Endothelial cell of hepatic sinusoid (primary cell): Measurements from ENCODE around the gene UST.

Experiments used
- in situ Hi-C: cut with HindIII; loops from 2 replicates; pipeline ENCODE4 v1.10.0; 2017; ENCODE audit warnings: low sequenced_read_pairs

UST gene

GRCh38 chr6:148934961-148935360 lies 188.1 kb downstream of the UST start:
- in situ Hi-C loops, result no loop called here

GRCh38 chr6:148935705-148936435 lies 189.0 kb downstream of the UST start:
- in situ Hi-C loops, result no loop called here

- in situ Hi-C loops, result no loop called here
Measured at GRCh38 chr6:148943451-148943850, 196.6 kb downstream of the UST start.

DNA sequence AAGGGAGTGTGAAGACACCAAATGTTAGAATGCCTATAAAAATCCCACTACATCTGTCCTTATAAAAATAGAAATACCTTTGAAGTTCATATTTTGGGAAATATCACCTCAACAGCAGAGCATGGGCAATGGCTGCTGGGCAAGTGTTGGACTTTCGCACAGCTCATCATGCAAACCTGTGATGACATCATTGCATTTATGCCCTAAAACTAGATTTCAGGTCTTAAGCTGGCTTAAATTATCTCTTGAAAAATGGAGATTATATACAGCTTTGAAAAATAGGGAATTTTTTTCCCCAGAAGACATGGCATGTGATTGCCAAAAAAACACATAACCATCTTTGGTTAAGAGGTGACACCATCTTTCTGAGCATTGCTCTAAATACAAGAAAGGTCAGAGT lies 197.8 kb downstream of the UST start:
- in situ Hi-C loops, result no loop called here

DNA sequence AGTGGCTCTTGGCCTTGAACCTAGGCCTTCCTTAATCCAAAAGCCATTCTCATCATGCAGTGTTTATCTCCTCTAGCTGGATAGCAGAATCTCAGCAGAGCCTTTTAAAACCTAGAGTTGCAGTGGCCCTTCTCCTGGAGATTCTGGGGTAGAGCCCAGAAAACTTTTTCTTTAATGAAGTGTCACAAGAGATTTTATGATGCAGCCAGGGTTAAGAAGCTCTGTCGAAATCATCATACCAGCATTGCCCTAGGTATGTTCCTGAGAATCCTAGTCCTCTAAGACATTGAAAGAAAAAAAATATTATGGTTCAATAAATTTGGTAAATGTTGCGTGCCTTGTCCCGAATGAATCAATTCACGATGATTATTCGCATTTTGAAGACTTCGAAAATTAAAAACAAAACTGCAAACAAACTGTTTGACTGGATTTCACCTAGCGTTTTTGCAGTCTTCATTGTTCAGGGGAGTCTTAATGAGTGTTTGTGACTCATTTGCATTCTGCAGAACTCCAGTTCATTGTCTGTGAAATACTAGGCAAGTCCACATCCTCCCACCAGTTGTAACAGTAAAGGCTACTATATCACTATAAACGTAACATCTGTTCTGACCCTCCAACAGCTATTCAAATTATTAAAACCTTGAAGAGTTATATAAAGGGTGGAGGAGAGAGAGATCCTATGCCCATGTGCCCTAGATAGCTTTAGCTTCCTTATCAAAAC lies 198.6 kb downstream of the UST start:
- in situ Hi-C loops, result no loop called here

DNA sequence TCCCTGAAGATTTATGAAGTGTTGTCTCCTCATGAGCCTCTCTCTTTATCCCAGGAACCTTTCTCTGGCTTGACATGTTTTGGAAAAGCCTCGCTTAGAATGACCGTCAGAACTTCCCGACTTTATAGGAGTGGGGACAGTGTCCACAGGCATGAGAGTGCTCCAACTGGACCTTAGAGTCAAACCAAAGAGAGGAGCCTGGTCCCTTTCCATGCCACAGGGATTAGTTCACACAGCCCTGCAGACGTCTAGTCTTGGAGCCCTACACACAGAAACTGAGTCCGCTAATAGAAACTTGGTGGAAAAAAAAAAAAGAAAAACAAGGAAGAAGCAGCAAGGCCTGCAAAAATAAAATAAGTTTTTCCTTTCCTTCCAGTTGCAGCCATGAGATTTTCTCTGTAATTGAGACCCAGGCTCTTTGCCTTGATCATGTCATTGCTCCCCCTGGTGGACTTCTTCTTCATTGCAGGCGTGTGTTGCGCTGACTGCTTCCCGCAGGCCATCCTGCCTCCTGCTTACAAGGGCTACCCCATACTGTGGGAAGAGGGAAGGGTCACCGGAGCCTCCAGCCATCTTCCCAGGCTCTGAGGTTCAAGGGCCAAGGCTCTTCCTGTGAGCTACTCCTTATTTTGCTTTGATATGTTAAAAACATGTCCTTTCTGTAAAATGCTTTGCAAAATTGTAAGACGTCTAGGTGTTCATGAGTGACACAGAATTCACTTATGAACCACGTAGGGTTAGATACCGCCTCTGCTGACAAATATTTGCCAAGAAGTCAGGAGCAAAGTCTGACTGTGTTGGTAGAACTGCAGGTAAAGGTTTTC lies 201.0 kb downstream of the UST start:
- in situ Hi-C loops, result no loop called here

- in situ Hi-C loops, result loop anchor here (25.0 kb wide), 1 partner anchor 389 kb away; no protein-coding TSS in a partner anchor
Measured at GRCh38 chr6:148951662-148952061, 204.8 kb downstream of the UST start.

DNA sequence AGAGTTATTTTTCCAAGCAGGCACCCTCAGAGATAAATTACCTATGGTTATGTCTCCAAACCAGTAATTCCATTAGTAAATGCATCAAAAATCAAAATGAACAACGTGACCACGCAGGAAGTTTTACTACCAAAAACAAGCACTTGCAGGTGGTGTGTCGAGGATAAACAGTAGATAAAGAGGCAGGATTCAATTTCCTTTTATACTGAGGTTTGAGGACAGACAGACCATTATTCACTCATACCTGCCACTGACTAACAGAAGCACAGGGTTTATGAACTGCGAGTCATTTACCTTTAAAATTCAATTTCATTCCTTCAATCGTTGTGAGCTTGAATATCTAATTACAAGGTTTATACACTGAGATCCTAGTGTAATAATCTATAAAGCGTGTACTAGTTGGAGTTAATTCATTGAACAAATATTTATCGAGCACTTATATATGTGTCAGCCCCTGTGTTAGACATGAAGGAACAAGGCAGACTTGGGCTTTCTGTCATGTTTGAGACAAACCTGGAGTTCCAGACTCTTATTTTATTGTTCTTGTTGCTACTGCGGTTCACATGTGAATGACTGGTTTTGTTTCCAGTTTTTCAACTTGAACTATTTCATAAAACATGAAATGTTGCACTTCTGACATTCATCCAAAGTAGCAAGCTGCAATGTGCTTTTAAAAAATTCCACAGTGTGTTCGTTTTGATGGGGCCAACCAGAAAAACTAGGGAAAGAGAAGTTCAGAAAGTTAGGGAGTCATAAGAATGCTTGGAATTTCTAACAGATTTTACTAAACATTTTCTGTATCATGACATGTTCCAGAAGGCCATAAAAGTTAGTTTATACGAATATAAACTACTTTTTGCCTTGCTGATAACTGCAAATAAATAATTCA lies 205.6 kb downstream of the UST start:
- in situ Hi-C loops, result loop anchor here (25.0 kb wide), 1 partner anchor 390 kb away; no protein-coding TSS in a partner anchor

DNA sequence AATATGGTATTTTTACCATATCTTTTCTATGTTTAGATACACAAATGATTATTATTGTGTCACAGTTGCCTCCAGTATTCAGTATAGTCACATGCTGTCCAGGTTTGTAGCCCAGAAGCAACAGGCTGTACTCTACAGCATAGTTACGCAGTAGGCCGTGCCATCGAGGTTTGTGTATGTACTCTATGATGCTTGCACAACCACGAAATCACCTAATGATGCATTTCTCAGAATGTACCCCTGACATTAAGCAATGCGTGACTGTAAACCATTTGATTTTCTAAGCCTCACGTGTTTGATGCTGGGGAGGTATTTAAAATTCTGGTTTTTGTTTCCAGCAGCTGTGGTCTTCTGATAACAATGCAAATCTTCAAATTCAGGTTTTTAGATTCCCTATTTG lies 207.6 kb downstream of the UST start:
- in situ Hi-C loops, result loop anchor here (25.0 kb wide), 1 partner anchor 392 kb away; no protein-coding TSS in a partner anchor

- in situ Hi-C loops, result loop anchor here (25.0 kb wide), 1 partner anchor 393 kb away; no protein-coding TSS in a partner anchor
Measured at GRCh38 chr6:148954934-148955333, 208.1 kb downstream of the UST start.

GRCh38 chr6:148955441-148955840 lies 208.6 kb downstream of the UST start:
- in situ Hi-C loops, result loop anchor here (25.0 kb wide), 1 partner anchor 393 kb away; no protein-coding TSS in a partner anchor

DNA sequence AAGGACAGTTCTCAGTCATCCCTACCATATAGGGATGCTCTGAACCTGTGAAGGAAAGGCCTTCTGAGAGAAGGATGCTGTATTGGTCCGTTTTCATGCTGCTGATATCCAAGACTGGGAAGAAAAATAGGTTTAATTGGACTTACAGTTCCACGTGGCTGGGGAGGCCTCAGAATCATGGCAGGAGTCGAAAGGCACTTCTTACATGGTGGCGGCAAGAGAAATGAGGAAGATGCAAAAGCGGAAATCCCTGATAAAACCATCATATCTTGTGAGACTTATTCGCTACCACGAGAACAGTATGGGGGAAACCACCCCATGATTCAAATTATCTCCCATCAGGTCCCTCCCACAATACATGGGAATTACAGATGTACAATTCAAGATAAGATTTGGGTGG lies 209.3 kb downstream of the UST start:
- in situ Hi-C loops, result loop anchor here (25.0 kb wide), 1 partner anchor 394 kb away; no protein-coding TSS in a partner anchor

- in situ Hi-C loops, result loop anchor here (25.0 kb wide), 1 partner anchor 395 kb away; no protein-coding TSS in a partner anchor
Measured at GRCh38 chr6:148957752-148958151, 210.9 kb downstream of the UST start.

DNA sequence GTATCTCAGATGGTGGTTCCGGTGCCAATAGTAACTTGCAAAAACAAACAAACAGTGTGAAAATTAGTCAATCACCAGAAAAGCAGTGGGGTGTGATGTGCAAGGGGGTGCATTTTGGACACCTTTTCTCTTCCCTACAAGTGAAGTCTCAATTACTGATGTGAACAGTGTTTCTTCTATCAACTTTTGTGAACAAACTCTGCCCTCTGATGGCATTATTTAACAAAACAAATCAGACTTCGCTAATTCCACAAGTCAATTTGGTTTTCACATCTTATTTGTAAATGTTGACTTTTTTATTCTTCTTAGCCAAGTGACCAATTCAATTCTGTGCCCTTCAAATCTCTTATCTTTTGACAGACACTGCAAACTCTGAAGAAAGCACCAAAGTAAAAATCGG lies 212.2 kb downstream of the UST start:
- in situ Hi-C loops, result loop anchor here (25.0 kb wide), 1 partner anchor 397 kb away; no protein-coding TSS in a partner anchor

DNA sequence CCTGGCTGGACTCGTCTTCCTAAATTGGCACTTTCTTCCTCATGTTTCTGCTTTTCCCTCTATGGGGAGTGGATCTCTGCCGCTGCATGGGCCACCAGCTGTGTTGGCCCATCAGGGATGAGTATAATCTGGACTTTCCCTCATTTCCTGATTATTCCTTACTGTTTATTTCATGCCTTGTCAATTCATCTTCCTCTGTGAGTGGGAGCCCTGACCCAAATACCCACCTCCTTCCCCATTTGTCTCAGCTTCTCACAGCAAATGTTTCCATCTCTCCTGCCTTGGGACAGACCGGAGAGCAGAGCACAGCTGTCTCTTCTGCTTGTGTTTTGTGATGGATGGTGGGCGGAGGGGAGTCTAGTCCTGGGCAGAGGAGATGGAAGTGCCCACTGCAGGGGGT lies 212.7 kb downstream of the UST start:
- in situ Hi-C loops, result loop anchor here (25.0 kb wide), 1 partner anchor 397 kb away; no protein-coding TSS in a partner anchor

DNA sequence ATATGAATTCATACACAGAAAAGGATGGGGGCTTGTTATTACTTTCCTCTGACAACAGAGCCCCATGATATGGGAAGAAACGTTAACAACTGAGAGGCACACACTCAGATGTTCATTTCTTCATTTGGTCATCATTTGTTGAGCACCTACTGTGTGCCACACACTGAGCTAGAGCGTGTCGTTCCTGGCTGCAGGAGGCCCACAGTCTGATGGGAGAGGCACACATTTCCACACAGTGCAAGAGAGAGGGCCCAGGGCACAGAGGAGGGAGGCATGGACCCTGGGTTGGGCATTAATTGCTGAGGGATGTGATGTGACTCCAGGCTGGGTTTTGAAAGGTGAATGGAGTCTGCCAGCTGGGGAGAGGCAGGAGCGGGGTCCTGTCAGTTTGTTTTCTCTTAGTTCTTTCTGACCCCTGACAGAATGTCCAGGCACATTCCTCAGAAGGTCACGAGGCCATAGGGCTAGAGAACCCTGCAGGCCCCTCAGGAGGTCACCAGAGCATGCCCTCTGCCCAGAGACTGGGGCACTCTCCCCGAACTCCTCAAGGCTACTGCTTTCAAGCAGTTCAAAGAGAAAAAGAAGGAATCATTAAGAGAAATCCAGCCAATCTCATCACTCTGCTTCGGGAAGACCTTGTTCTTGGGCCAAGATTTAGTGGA lies 216.2 kb downstream of the UST start:
- in situ Hi-C loops, result loop anchor here (25.0 kb wide), 1 partner anchor 401 kb away; no protein-coding TSS in a partner anchor

DNA sequence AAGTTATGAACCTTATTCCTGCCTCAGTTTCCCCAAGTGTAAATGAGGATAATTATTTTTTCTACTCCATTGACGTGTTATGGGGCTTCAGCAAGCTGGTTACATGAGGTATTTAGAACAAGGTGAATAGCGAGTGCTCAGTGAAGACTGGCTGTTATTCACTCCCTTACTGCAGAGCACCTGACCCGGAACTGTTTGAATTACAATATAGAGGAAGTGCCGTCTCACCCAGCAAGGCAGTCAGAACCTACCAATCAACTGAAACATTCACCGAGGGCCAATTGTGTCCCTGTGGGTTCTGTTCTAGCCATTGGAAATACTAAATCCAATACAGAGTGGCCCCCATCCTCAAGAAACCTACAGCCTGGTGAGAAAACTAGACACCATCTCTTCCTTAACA lies 216.9 kb downstream of the UST start:
- in situ Hi-C loops, result loop anchor here (25.0 kb wide), 1 partner anchor 401 kb away; no protein-coding TSS in a partner anchor

GRCh38 chr6:148964467-148964866 lies 217.6 kb downstream of the UST start:
- in situ Hi-C loops, result loop anchor here (25.0 kb wide), 1 partner anchor 402 kb away; no protein-coding TSS in a partner anchor

DNA sequence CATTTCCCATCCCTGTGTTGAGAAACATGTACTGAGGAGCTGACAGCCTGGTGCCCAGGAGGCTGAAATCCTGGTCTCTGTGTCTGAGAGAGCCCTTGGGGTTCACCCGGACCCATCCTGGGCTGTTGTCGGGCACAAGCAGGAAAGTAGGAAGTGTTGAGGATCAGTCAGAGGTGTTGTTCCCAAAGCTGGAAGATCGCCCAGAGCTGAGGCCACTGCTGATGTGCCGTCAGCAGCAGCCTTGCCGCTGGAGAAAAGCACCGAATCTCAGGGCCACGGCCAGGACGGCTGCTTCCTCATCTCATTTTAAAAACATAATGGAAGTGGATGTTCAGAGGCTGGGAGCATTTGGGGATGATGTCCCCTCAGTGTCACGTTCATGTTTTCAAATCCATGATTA lies 218.5 kb downstream of the UST start:
- in situ Hi-C loops, result loop anchor here (25.0 kb wide), 1 partner anchor 403 kb away; no protein-coding TSS in a partner anchor
